Activated T-cell treated with anti-CD3 and anti-CD28 coated beads for 4 hours (primary cell): ENCODE results near the gene MXD3.
A peak's percentile ranks its signal among the peaks of the same experiment; 100 is the strongest.
"Not testable (repeated sequence)": the region's sequence is repeated elsewhere in the genome, so short reads cannot be mapped to it uniquely, and the experiment has no call there.

Experiments
- DNase-seq: peaks from one replicate; pipeline ENCODE4 v3.0.0-alpha.2; 2020

MXD3 gene

GRCh38 chr5:177301503-177302165, 10.1 kb downstream of the MXD3 start:
- DNase-seq: no peak

- DNase-seq: no peak
Observed at GRCh38 chr5:177300951-177301350, 10.7 kb downstream of the MXD3 start.

- peak; percentile 44 for DNase-seq
Observed at GRCh38 chr5:177300236-177300880, 11.3 kb downstream of the MXD3 start.

- DNase-seq: no peak
Observed at GRCh38 chr5:177299697-177300096, 12.0 kb downstream of the MXD3 start.

GRCh38 chr5:177297922-177298321, 13.8 kb downstream of the MXD3 start:
- DNase-seq: no peak

- DNase-seq: no peak
Observed at GRCh38 chr5:177296581-177296980, 15.1 kb downstream of the MXD3 start.

- no peak for DNase-seq
Observed at GRCh38 chr5:177295924-177296323, 15.8 kb downstream of the MXD3 start.

- no peak for DNase-seq
Observed at GRCh38 chr5:177294632-177295031, 17.1 kb downstream of the MXD3 start.

- DNase-seq: no peak
Observed at GRCh38 chr5:177293819-177294581, 17.7 kb downstream of the MXD3 start.

GRCh38 chr5:177291735-177292134, 20.0 kb downstream of the MXD3 start:
- no peak for DNase-seq

GRCh38 chr5:177290816-177291596, 20.7 kb downstream of the MXD3 start:
- DNase-seq: no peak

GRCh38 chr5:177288191-177288590, 23.5 kb downstream of the MXD3 start:
- no peak for DNase-seq

- DNase-seq: no peak
Observed at GRCh38 chr5:177276886-177277285, 34.8 kb downstream of the MXD3 start.

GRCh38 chr5:177275883-177276282, 35.8 kb downstream of the MXD3 start:
- DNase-seq: no peak

GRCh38 chr5:177271113-177271512, 40.6 kb downstream of the MXD3 start:
- DNase-seq: no peak

- DNase-seq: no peak
Observed at GRCh38 chr5:177270653-177271052, 41.0 kb downstream of the MXD3 start.

- DNase-seq: no peak
Observed at GRCh38 chr5:177269976-177270375, 41.7 kb downstream of the MXD3 start.

GRCh38 chr5:177269232-177269895, 42.3 kb downstream of the MXD3 start:
- no peak for DNase-seq

GRCh38 chr5:177265395-177265794, 46.3 kb downstream of the MXD3 start:
- no peak for DNase-seq

- DNase-seq: no peak
Observed at GRCh38 chr5:177264178-177264577, 47.5 kb downstream of the MXD3 start.

GRCh38 chr5:177261510-177261909, 50.2 kb downstream of the MXD3 start:
- DNase-seq: no peak

GRCh38 chr5:177260961-177261360, 50.7 kb downstream of the MXD3 start:
- DNase-seq: no peak

GRCh38 chr5:177258711-177259110, 53.0 kb downstream of the MXD3 start:
- DNase-seq: not testable (repeated sequence)
